ENCODE results near the gene PNPLA6. TPM values are rescaled to one million over a fixed set of nuclear protein-coding genes. Genes with fewer than 3 reads are reported as not detected.

PNPLA6 gene
- total RNA-seq, 1 donor from 2014 or later = 48.1 TPM

- no peak for ATAC-seq
Observed at GRCh38 chr19:7602935-7603497, 67.5 kb downstream of the PNPLA6 start.

- no peak for ATAC-seq
Observed at GRCh38 chr19:7603919-7604318, 68.4 kb downstream of the PNPLA6 start.

DNA sequence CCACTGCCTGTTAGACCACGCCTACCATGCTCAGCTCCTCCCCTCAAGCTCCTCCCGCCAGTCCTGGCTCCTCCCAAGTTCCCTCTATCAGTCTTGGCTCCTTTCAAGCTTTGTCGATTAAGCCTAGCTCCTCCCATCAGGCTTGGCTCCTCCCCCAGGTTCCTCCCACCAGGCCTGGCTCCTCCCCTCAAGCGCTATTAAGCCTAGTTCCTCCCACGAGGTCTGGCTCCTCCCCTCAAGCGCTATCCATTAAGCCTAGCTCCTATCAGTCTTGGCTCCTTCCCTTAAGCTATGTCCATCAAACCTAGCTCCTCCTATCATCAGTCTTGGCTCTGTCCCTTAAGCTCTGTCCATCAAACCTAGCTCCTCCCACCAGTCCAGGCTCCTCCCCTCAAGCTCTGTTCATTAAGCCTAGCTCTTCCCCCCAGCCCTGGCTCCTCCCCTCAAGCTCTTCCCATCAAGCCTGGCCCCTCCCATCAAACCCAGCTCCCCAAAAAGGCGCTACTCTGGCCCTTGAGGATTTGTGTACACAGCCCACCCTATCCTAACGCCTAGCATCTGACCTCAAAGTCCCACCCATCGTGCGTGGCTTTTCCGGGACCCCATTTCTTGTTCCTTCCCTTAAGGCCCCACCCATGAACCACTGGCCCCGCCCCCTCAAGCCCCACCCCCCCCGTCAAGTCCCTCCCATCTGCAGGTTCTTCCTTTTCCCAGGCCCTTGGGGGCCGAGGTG lies 70.1 kb downstream of the PNPLA6 start:
- no peak for ATAC-seq

DNA sequence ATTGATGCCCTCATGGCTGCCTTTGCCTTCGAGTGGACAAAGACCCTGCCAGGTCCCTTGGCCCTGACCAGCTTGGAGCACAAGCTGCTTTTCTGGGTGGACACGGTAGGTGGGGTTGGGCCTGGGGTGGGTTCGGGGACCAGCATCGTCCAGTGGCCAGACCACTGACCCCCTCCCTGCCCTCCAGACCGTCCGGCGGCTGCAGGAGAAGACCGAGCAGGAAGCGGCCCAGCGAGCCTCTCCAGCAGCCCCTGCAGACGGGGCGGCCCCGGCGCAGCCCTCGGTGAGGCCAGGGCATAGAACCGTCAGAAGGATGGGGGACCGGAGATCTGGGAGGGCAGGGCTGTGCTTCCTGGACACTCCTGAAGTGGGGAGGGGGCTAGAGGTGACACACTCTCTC lies 70.8 kb downstream of the PNPLA6 start:
- no peak for ATAC-seq

DNA sequence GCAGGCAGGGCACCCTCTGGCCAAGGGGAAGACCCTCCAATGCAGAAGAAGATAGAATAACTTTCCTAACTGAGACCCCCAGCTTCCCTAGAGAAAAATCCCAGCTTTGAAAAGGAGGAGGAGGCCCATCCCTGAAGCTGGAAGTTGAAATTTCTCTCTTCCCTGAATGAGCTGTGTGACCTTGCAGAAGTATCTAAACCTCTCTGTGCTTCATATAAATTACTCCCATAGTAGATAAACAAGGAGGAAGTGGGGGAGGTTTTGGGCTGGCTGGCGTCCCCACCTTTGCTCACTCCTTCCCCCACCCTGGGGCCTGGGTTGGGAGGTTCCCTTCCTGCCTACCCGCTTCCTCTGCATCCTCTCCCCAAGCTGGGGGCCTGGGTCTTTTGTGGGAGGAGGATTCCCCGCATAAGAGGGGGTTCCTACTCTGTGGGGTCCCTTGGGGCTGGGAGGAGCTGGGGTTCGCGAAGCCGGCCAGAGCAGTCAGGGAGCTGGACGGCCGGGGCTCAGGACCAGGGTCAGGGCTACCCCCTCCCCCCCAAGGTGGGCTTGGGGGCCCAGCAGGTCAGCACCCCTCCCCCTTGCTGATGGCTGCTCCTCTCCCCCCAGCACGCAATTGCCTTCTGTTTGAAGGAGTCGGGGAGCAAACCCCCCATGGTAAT lies 71.8 kb downstream of the PNPLA6 start:
- ATAC-seq = no peak

DNA sequence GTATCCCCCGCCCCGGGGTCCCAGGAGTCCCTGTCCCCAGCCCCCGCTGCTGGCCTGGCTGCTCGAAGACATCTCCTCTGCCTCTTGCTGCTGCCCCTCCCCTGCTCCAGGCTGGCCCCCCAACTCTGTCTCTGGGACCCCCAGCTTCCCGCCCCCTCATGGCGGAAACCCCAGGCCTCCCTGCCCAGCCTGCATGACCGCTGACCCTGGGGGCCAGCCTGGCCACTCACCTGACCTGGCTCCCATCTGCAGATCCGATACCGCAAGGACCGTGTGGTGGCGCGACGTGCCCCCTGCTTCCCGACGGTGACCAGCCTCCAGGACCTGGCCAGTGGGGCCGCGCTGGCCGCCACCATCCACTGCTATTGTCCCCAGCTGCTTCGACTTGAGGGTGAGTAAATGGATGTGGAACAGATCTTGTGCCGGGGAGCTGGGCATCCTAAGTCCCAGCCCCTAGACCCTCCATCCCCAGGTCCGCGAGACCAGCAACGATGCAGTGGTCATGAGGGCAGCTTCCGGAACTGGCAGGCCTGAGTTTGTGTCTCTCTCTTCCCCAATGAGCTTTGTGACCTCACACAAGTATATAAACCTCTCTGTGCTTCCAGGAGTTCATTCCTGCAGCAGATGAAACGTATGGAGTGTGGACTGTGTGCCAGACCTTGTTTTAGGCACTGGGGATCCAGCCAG lies 72.5 kb downstream of the PNPLA6 start:
- ATAC-seq = no peak

GRCh38 chr19:7610491-7611240 lies 75.1 kb downstream of the PNPLA6 start:
- ATAC-seq = no peak

Other genes with a start within 250 kb of the PNPLA6 start
- gene INSR, start 241.3 kb upstream of the PNPLA6 start, total RNA-seq = 6.9 TPM
- 18.4 TPM for gene ARHGEF18, start 186.8 kb upstream of the PNPLA6 start, total RNA-seq
- 4.8 TPM for gene PEX11G, start 46.7 kb upstream of the PNPLA6 start, total RNA-seq
- 11.2 TPM for gene ZNF358, start 19.6 kb upstream of the PNPLA6 start, total RNA-seq
- gene MCOLN1, start 13.1 kb upstream of the PNPLA6 start, total RNA-seq = 9.2 TPM
- 21.2 TPM for gene CAMSAP3, start 60.1 kb downstream of the PNPLA6 start, total RNA-seq
- 17.9 TPM for gene XAB2, start 93.8 kb downstream of the PNPLA6 start, total RNA-seq
- gene PET100, start 94.1 kb downstream of the PNPLA6 start, total RNA-seq = 91.7 TPM
- gene PCP2, start 98.0 kb downstream of the PNPLA6 start, total RNA-seq = not detected
- 62.7 TPM for gene STXBP2, start 101.4 kb downstream of the PNPLA6 start, total RNA-seq
- gene RETN, start 133.3 kb downstream of the PNPLA6 start, total RNA-seq = not detected
- gene MCEMP1, start 141.4 kb downstream of the PNPLA6 start, total RNA-seq = 0.24 TPM
- 127 TPM for gene TRAPPC5, start 145.1 kb downstream of the PNPLA6 start, total RNA-seq
- gene FCER2, start 166.4 kb downstream of the PNPLA6 start, total RNA-seq = 0.20 TPM
- not detected for gene CLEC4G, start 196.4 kb downstream of the PNPLA6 start, total RNA-seq
- gene CD209, start 211.8 kb downstream of the PNPLA6 start, total RNA-seq = 0.32 TPM
- gene CLEC4M, start 227.5 kb downstream of the PNPLA6 start, total RNA-seq = not detected